GM12878 (cell line): ENCODE data around the gene IDS. TPM values are rescaled to one million over a fixed set of nuclear protein-coding genes. Genes with fewer than 3 reads are reported as not detected.

ENCODE experiments used
- ATAC-seq: fragments of 200-7000 bp; cut with Tn5 transposase; 3 replicates; pipeline ENCODE4 v1.9.1; 2020; ENCODE audit warnings: mild to moderate bottlenecking, moderate library complexity
- BruUV-seq: library from RNA; stranded (reverse); fragments of 400-500 nt; replicated peaks from 2 replicates; lab custom pipeline; 2021; lab: Mats Ljungman, UMichigan
- CTCF ChIA-PET: fragments of 300-600 bp; sonication (Branson Sonifier 250); formaldehyde crosslinking; extraction: SDS; loops from one replicate; lab custom pipeline; 2021; ENCODE audit warnings: inconsistent platforms; lab: Yijun Ruan, JAX
- POLR2A ChIA-PET: fragments of 350-600 bp; formaldehyde crosslinking; extraction: SDS; loops from one replicate; lab custom pipeline; 2021; ENCODE audit warnings: inconsistent platforms; lab: Charles Lee
- RAD21 ChIA-PET: fragments of 300-600 bp; sonication (Branson Sonifier 250); formaldehyde crosslinking; loops from one replicate; lab custom pipeline; 2023; ENCODE audit warnings: antibody characterized with exemption; ENCODE audit not compliant: unreplicated experiment; lab: Charles Lee
- SMC1A ChIA-PET: fragments of 300-600 bp; sonication (Branson Sonifier 250); formaldehyde crosslinking; loops from one replicate; lab custom pipeline; 2023; ENCODE audit not compliant: unreplicated experiment, uncharacterized antibody; lab: Charles Lee
- DNase-seq: peaks from one replicate; pipeline ENCODE4 v3.0.0-alpha.2; 2011; ENCODE audit warnings: low read depth, low spot score
- FAIRE-seq: peaks from 3 replicates; lab custom pipeline; 2011; peaks lifted over from hg19 to GRCh38; lab: Jason Lieb, UNC
- H2AFZ ChIP-seq: 2 replicates; pipeline ENCODE4 v1.6.0; 2011; ENCODE audit warnings: low read depth, low read length, control low read depth; ENCODE audit not compliant: control insufficient read depth
- H3K27ac ChIP-seq: 2 replicates; pipeline ENCODE4 v1.5.1; 2011; ENCODE audit warnings: control low read depth; ENCODE audit not compliant: control insufficient read depth, insufficient read depth
- H3K27me3 ChIP-seq, 2 experiments: replicated peaks in 1 of 2; 2 replicates each; pipeline versions ENCODE4 v1.6.0 to v1.6.1; 2011; ENCODE audit warnings: low read length in 1 of 2; ENCODE audit not compliant: control insufficient read depth in 2 of 2, insufficient read depth in 2 of 2
- H3K36me3 ChIP-seq, 2 experiments: 2 replicates each; pipeline ENCODE4 v1.5.1; 2011; ENCODE audit warnings: low read length in 1 of 2; ENCODE audit not compliant: control insufficient read depth in 2 of 2, insufficient read depth in 2 of 2
- H3K4me1 ChIP-seq: 2 replicates; pipeline ENCODE4 v1.6.1; 2011; ENCODE audit warnings: mild to moderate bottlenecking, low read length, moderate library complexity, mixed read lengths; ENCODE audit not compliant: control insufficient read depth, insufficient read depth
- H3K4me2 ChIP-seq: 2 replicates; pipeline ENCODE4 v1.6.0; 2011; ENCODE audit warnings: control low read depth; ENCODE audit not compliant: control insufficient read depth, insufficient read depth
- H3K4me3 ChIP-seq: fragments of 200-600 bp; sonication (generic); 2 replicates; pipeline ENCODE4 v1.5.1; 2016
- H3K79me2 ChIP-seq: 2 replicates; pipeline ENCODE4 v1.6.0; 2011; ENCODE audit warnings: low read length; ENCODE audit not compliant: control insufficient read depth, insufficient read depth
- H3K9ac ChIP-seq: 2 replicates; pipeline ENCODE4 v1.8.0; 2011; ENCODE audit warnings: low read length, control low read depth, mixed read lengths; ENCODE audit not compliant: control insufficient read depth, insufficient read depth
- H3K9me3 ChIP-seq: replicated peaks from 3 replicates; pipeline ENCODE4 v1.5.1; 2011; ENCODE audit warnings: mild to moderate bottlenecking, low read length; ENCODE audit not compliant: control insufficient read depth, insufficient read depth
- H4K20me1 ChIP-seq: 2 replicates; pipeline ENCODE4 v1.6.0; 2011; ENCODE audit not compliant: control insufficient read depth, insufficient read depth
- CTCF ChIP-seq, 3 experiments: IDR thresholded peaks in 2 of 3; conservative IDR thresholded peaks in 1 of 3; 2 replicates each; pipeline ENCODE4 v1.5.1; 2011; ENCODE audit warnings: low read depth in 3 of 3, low read length in 3 of 3, mild to moderate bottlenecking in 3 of 3, control low read depth in 2 of 3, moderate library complexity in 2 of 3, inconsistent platforms in 1 of 3, mixed read lengths in 1 of 3; ENCODE audit not compliant: control insufficient read depth in 2 of 3, insufficient read depth in 1 of 3; ENCODE audit errors: extremely low read depth in 1 of 3
- EED ChIP-seq: sonication (generic); IDR thresholded peaks from 2 replicates; pipeline ENCODE4 v1.6.1; 2016; ENCODE audit warnings: antibody characterized with exemption, low read depth
- FOXK2 ChIP-seq: fragments of 450-650 bp; IDR thresholded peaks from 2 replicates; pipeline ENCODE4 v1.6.1; 2017; ENCODE audit warnings: mild to moderate bottlenecking, moderate library complexity
- NBN ChIP-seq: fragments of 450-650 bp; IDR thresholded peaks from 2 replicates; pipeline ENCODE4 v1.6.1; 2016
- PAX5 ChIP-seq: IDR thresholded peaks from 2 replicates; pipeline ENCODE4 v1.6.1; 2011; ENCODE audit warnings: low read depth, low read length, borderline replicate concordance
- PBX3 ChIP-seq: IDR thresholded peaks from 2 replicates; pipeline ENCODE4 v1.6.1; 2011; ENCODE audit warnings: mild to moderate bottlenecking, low read depth, low read length, moderate library complexity; ENCODE audit not compliant: insufficient replicate concordance
- PKNOX1 ChIP-seq: fragments of 450-650 bp; IDR thresholded peaks from 2 replicates; pipeline ENCODE4 v1.6.1; 2016; ENCODE audit warnings: mild to moderate bottlenecking
- PRDM15 ChIP-seq: fragments of 450-650 bp; formaldehyde crosslinking; IDR thresholded peaks from 2 replicates; pipeline ENCODE4 v1.4.0; 2020; ENCODE audit warnings: mild to moderate bottlenecking, moderate library complexity
- RAD21 ChIP-seq: IDR thresholded peaks from 2 replicates; pipeline ENCODE4 v1.6.1; 2011; ENCODE audit warnings: mild to moderate bottlenecking, low read depth, low read length, moderate library complexity; ENCODE audit not compliant: insufficient read depth
- RUNX3 ChIP-seq: IDR thresholded peaks from 2 replicates; pipeline ENCODE4 v1.6.1; 2012; ENCODE audit warnings: low read length, inconsistent platforms
- SMARCA5 ChIP-seq: fragments of 450-650 bp; IDR thresholded peaks from 2 replicates; pipeline ENCODE4 v1.6.1; 2017; ENCODE audit warnings: mild to moderate bottlenecking
- SMC3 ChIP-seq: IDR thresholded peaks from 2 replicates; pipeline ENCODE4 v1.6.1; 2011; ENCODE audit warnings: low read length, improper control_type of control experiment, borderline replicate concordance
- YY1 ChIP-seq: IDR thresholded peaks from 2 replicates; pipeline ENCODE4 v1.6.1; 2011; ENCODE audit warnings: low read depth, mild to moderate bottlenecking, low read length
- WGBS: methylation state at CpG from one replicate; pipeline ENCODE4 v1.1.6; 2016; ENCODE audit warnings: low lambda C conversion rate; ENCODE audit not compliant: insufficient replicate concordance, insufficient coverage; ENCODE audit errors: missing lambda C conversion rate; 5-methylcytosine and 5-hydroxymethylcytosine counted together
- in situ Hi-C: fragments of 300-500 bp; cut with MboI; formaldehyde crosslinking; loops from 9 replicates; pipeline ENCODE4 v1.14.3; 2018; ENCODE audit warnings: mixed read lengths
- intact Hi-C: fragments of 100-400 bp; cut with micrococcal nuclease; formaldehyde crosslinking; loops from one replicate; pipeline ENCODE4 v1.14.2; 2022; ENCODE audit not compliant: unreplicated experiment
- polyA plus RNA-seq, 11 experiments: library from polyadenylated mRNA; depleted of rRNA in 4 of 11; unstranded in 6 of 11; stranded (reverse) in 5 of 11; fragments of >200 nt; fragmentation: Nextera tagmentation in 4 of 11; fragmentation: Illumina TruSeq in 1 of 11; extraction: Ambion mirVana in 4 of 11; extraction: Trizol in 1 of 11; gene quantifications; 1 replicate in 1 of 11; 2 replicates in 10 of 11; pipeline versions ENCODE4 v1.2.1 to v1.2.3, GENCODE V29; 2011 to 2016; ENCODE audit warnings: inconsistent platforms in 2 of 11, missing spikeins in 2 of 11, low read depth in 1 of 11
- total RNA-seq, 4 experiments: library from RNA; depleted of rRNA in 3 of 4; stranded (reverse); fragments of >200 nt in 3 of 4; fragmentation: Illumina TruSeq in 1 of 4; extraction: Trizol in 1 of 4; gene quantifications; 2 replicates each; pipeline versions ENCODE4 v1.2.1 to v1.2.3, GENCODE V29; 2013 to 2021

Gene IDS
- total and polyA plus RNA-seq, 10 of the 15 experiments (the other 5 are each of a cell fraction or from before 2014, with no cell fraction given), result 6.1 to 79.1 (median 51.7) TPM

GRCh38 chrX:149512225-149512885 is 7.2 kb upstream of the IDS start:
- SMC1A ChIA-PET, result interaction anchor here (0.6 to 2.4 kb wide), 11 partner anchors 10 to 312 kb away, joined by 3 to 20 read pairs (median 4); no protein-coding TSS in a partner anchor
- intact Hi-C loops, result loop anchor here (1.0 to 10.0 kb wide), 2 partner anchors 27 to 112 kb away; no protein-coding TSS in a partner anchor
- no TSS peak for BruUV-seq
- TF ChIP-seq PBX3 (no peak), NBN (0 out of 2 replicates have a peak, but pooled peaks have one; percentile 24), CTCF (IDR thresholded peaks at IDR 0.05 in 2 of 3, conservative IDR thresholded peaks at IDR 0.05 in 1 of 3; ENCODE audit: control insufficient read depth in 2 of 3, extremely low read depth in 1 of 3, insufficient read depth in 1 of 3, low read depth in 3 of 3, low read length in 3 of 3) (peak; percentile 61 to 72 (median 70)), PKNOX1 (peak; percentile 27; the same call in 1 of the 2 replicates), RAD21 (peak; percentile 61), SMC3 (peak; percentile 67; the same call in 1 of the 2 replicates), EED (0 out of 2 replicates have a peak, but pooled peaks have one; percentile 27), PAX5 (0 out of 2 replicates have a peak, but pooled peaks have one; percentile 46), PRDM15 (CRISPR knock-in tag) (no peak), RUNX3 (peak; percentile 52; the same call in 1 of the 2 replicates), YY1 (peak; percentile 18; the same call in 1 of the 2 replicates), SMARCA5 (peak; percentile 62; the same call in 1 of the 2 replicates), FOXK2 (no peak)
- Histone ChIP-seq H3K9ac (no peak overlapping the region), H3K79me2 (no peaks in the 10 kb centered on the region), H2AFZ (peak overlapping the region; percentile 80), H3K36me3 (no peaks in the 10 kb centered on the region), H3K4me3 (no peak overlapping the region), H3K9me3 (no peaks in the 10 kb centered on the region; the same call in 2 of the 3 replicates), H3K27ac (peak overlapping the region; percentile 50; the same call in 1 of the 2 replicates), H3K4me1 (peaks cover 7% of the 10 kb centered on the region), H3K4me2 (peak overlapping the region; percentile 41), H4K20me1 (no peaks in the 10 kb centered on the region), H3K27me3 (no peaks in the 10 kb centered on the region; a peak in 2 of 4 replicates)
- DNase-seq (peak; percentile 13), ATAC-seq (peak; percentile 92), FAIRE-seq (peak; percentile 88)
- RAD21 ChIA-PET, result interaction anchor here (0.7 to 2.7 kb wide), 8 partner anchors 10 to 314 kb away, joined by 3 to 27 read pairs (median 4); partner anchors contain the start of gene EOLA1
- POLR2A ChIA-PET, result interaction anchor here (1.3 to 2.3 kb wide), 2 partner anchors 10 to 27 kb away, joined by 5 to 12 read pairs; no protein-coding TSS in a partner anchor
- CTCF ChIA-PET, result interaction anchor here (0.7 to 6.9 kb wide), 11 partner anchors 11 to 428 kb away, joined by 3 to 88 read pairs (median 3); partner anchors contain the start of gene EOLA1
- WGBS, result 47% methylated on average over 3 of the region's 4 CpGs
- in situ Hi-C loops, result loop anchor here (25.0 kb wide), 1 partner anchor 1175 kb away; the partner anchor contains the start of gene MTMR1
